Measurements from ENCODE around the gene DOCK4. TPM values are rescaled to one million over a fixed set of nuclear protein-coding genes. Genes with fewer than 3 reads are reported as not detected.
A peak's percentile ranks its signal among the peaks of the same experiment; 100 is the strongest.

The DOCK4 gene
- total and polyA plus RNA-seq, 3 donors from 2014 or later: 5.4 to 17.1 (median 12.4) TPM

- no peak for DNase-seq
- H3K4me3 ChIP-seq: no peak overlapping the region
- H3K27ac ChIP-seq: no peak overlapping the region
- no peak for TF ChIP-seq CTCF (IDR thresholded peaks at IDR 0.05)
- TF ChIP-seq POLR2A (IDR thresholded peaks at IDR 0.05): no peak
- H3K36me3 ChIP-seq (ENCODE audit: low read depth, missing control alignments): no peaks in the 10 kb centered on the region
- 56 to 63% methylated on average over 2 of the region's 2 CpGs for WGBS, 2 donors
- H3K27me3 ChIP-seq: no peaks in the 10 kb centered on the region
- intact Hi-C loops (cut with DNase I; ENCODE audit: low total_unique reads): no loop called here
- H3K4me1 ChIP-seq: no peaks in the 10 kb centered on the region
- no peaks in the 10 kb centered on the region for H3K9me3 ChIP-seq
Observed at GRCh38 chr7:111744501-111745155, 461.6 kb downstream of the DOCK4 start.

- H3K27ac ChIP-seq: no peak overlapping the region
- no peak overlapping the region for H3K4me3 ChIP-seq
- no peaks in the 10 kb centered on the region for H3K4me1 ChIP-seq
- no peak for DNase-seq
- H3K36me3 ChIP-seq (ENCODE audit: low read depth, missing control alignments): no peaks in the 10 kb centered on the region
- intact Hi-C loops (cut with DNase I; ENCODE audit: low total_unique reads): no loop called here
- H3K27me3 ChIP-seq: no peaks in the 10 kb centered on the region
- TF ChIP-seq POLR2A (IDR thresholded peaks at IDR 0.05): no peak
- TF ChIP-seq CTCF (IDR thresholded peaks at IDR 0.05): no peak
- 81 to 90% methylated on average over 7 of the region's 7 CpGs for WGBS, 2 donors
- no peaks in the 10 kb centered on the region for H3K9me3 ChIP-seq
Observed at GRCh38 chr7:111743244-111743847, 462.9 kb downstream of the DOCK4 start.

- peak; percentile 76 for DNase-seq
- H3K27ac ChIP-seq: no peak overlapping the region
- no peaks in the 10 kb centered on the region for H3K27me3 ChIP-seq
- H3K36me3 ChIP-seq (ENCODE audit: low read depth, missing control alignments): no peaks in the 10 kb centered on the region
- TF ChIP-seq POLR2A (IDR thresholded peaks at IDR 0.05) (no peak), CTCF (IDR thresholded peaks at IDR 0.05) (peak; percentile 52 to 57 (median 54))
- intact Hi-C loops (cut with DNase I; ENCODE audit: low total_unique reads): no loop called here
- 32 to 50% methylated on average over 8 of the region's 8 CpGs for WGBS, 2 donors
- H3K4me1 ChIP-seq: peaks cover 6% of the 10 kb centered on the region
- no peak overlapping the region for H3K4me3 ChIP-seq
- no peaks in the 10 kb centered on the region for H3K9me3 ChIP-seq
Observed at GRCh38 chr7:111741811-111742240, 464.4 kb downstream of the DOCK4 start.

GRCh38 chr7:111740942-111741341 lies 465.3 kb downstream of the DOCK4 start:
- TF ChIP-seq POLR2A (IDR thresholded peaks at IDR 0.05) (no peak), CTCF (IDR thresholded peaks at IDR 0.05) (no peak)

GRCh38 chr7:111736552-111736874 lies 469.7 kb downstream of the DOCK4 start:
- WGBS, 2 donors: 13 to 26% methylated on average over 4 of the region's 4 CpGs
- intact Hi-C loops (cut with DNase I; ENCODE audit: low total_unique reads): no loop called here
- H3K36me3 ChIP-seq (ENCODE audit: low read depth, missing control alignments): no peaks in the 10 kb centered on the region

More at GRCh38 chr7:111740942-111741341, 465.3 kb downstream of the DOCK4 start:
- Histone ChIP-seq H3K4me1 (peaks cover 12% of the 10 kb centered on the region), H3K27me3 (no peaks in the 10 kb centered on the region), H3K4me3 (no peak overlapping the region), H3K27ac (no peak overlapping the region), H3K36me3 (ENCODE audit: low read depth, missing control alignments) (no peaks in the 10 kb centered on the region), H3K9me3 (no peaks in the 10 kb centered on the region)
- intact Hi-C loops (cut with DNase I; ENCODE audit: low total_unique reads): no loop called here
- no peak for DNase-seq
- WGBS, 2 donors: 84 to 85% methylated on average over 3 of the region's 3 CpGs

More at GRCh38 chr7:111736552-111736874, 469.7 kb downstream of the DOCK4 start:
- H3K27me3 ChIP-seq: no peaks in the 10 kb centered on the region
- peak overlapping the region; percentile 21 to 42 for H3K27ac ChIP-seq
- peak; percentile 41 for DNase-seq
- no peaks in the 10 kb centered on the region for H3K9me3 ChIP-seq
- no peak for TF ChIP-seq POLR2A (IDR thresholded peaks at IDR 0.05)
- no peak for TF ChIP-seq CTCF (IDR thresholded peaks at IDR 0.05)
- H3K4me1 ChIP-seq: peaks cover 18% of the 10 kb centered on the region
- no peak overlapping the region for H3K4me3 ChIP-seq

All from testis (tissue), 3 donors.